ENCODE data around the gene MUC22.
"Not testable (repeated sequence)": the region's sequence is repeated elsewhere in the genome, so short reads cannot be mapped to it uniquely, and the experiment has no call there.

MUC22 gene

GRCh38 chr6:31000067-31000860, 10.0 kb upstream of the MUC22 start:
- DNase-seq = not testable (repeated sequence)

- DNase-seq = no peak
Observed at GRCh38 chr6:31001281-31001888, 8.9 kb upstream of the MUC22 start.

DNA sequence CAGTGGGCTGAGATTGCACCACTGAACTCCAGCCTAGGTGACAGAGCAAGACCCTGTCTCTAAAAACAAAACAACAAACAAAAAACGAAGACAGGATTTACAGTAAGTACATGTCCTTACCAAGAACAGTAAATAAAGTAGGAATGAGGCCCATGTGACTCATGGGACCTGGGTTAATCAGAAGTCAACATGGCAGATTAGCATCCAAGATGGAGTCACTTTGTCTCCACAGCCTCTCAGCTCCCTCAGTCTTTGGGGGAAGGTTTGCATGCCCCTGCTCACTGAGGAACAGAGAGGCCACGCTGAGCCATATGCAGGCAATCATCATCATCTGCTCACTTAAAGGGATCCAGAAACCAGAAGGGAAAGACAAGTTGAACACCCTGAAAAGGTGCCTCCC, 7.8 kb upstream of the MUC22 start:
- DNase-seq = no peak

GRCh38 chr6:31004794-31005193, 5.5 kb upstream of the MUC22 start:
- no peak for DNase-seq

GRCh38 chr6:31005249-31006020, 4.8 kb upstream of the MUC22 start:
- DNase-seq = no peak

DNA sequence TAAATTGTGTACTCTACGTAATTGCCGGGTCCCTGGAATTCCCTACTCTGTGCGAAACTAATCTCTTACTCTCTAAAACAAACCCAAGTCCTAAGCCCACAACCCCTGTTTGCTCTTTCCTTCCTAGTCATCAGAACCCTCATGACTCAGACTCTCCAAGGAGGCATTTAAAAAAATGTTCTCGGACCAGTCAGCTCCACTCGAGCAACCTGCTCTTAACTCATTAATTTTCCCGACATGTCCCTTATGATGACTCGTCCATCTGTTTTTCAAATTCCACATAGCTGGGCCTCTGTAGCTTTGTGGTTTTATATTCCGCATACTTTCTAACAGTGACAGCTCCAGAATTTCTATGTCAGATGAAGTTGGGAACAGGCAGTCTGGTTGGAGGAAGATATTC, 2.6 kb upstream of the MUC22 start:
- no peak for DNase-seq

DNA sequence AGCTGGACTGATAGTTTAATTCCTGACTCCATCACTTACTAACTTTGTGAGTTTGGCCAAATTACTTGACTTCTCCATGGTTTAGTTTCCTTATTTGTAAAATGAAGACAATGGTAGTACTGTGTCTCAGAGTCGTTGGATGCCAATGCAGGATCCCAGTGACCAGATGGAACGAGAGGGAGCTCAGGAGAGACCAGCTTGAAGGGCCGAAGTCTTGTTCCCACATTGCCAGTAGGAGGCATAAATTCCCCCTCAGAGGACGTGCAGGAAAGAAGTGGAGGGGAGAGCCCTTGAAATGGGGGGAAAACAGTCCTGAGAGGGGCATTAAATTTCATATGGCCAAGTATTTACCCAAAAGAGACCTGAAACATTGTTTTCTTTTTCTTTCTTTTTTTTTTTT, 2.1 kb upstream of the MUC22 start:
- DNase-seq = no peak

DNA sequence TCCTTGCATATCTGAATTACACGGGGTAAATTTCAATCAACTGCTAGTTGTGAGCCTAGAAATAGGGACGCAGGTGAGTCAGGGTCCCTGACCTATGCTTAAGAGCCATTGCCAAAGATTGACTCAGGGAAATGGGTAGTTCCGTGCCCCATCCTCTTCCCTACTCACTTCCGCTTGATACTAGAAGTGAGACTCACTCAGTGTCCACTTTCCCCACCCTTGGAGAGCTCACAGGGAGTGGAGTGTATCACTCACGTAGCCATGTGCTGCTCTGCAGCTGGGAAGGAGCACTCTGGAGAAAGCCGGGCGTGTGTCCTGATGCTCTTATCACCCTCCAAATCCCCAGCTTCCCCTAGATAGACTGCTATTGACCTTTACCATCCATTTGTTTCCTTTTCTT, 543 bp upstream of the MUC22 start:
- no peak for DNase-seq

DNA sequence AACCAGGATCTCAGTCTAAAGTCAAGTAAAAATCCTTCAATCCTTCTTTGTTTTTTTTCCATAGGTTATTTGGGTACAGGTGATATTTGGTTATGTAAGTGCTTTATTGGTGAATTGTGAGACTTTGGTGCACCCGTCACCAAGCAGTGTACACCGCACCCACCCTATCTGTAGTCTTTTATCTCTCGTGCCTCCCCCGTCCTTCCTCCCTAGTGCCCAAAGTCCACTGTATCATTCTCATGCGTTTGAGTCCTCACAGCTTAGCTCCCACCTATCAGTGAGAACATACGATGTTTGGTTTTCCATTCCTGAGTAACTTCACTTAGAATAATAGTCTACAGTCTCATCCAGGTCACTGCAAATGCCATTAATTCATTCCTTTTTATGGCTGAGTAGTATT, 879 bp downstream of the MUC22 start:
- DNase-seq = no peak

DNA sequence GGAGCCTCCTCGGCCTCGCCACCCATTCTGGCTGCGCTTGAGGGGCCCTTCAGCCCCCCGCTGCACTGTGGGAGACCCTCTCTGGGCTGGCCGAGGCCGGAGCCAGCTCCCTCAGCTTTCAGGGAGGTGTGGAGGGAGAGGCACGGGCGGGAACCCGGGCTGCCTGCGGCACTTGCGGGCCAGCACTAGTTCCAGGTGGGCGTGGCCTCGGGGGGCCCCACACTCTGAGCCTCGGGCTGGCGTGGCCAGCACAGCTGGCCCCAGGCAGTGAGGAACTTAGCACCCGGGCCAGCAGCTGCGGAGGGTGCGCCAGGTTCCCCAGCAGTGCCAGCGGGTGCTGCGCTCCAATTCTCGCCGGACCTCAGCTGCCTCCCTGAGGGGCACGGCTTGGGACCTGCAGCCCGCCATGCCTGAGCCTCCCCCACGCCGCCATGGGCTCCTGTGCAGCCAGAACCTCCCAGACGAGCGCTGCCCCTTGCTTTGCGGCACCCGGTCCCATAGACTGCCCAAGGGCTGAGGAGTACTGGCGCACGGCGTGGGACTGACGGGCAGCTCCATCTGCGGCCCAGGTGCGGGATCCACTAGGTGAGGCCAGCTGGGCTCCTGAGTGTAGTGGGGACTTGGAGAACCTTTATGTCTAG, 6.5 kb downstream of the MUC22 start:
- DNase-seq = no peak

DNA sequence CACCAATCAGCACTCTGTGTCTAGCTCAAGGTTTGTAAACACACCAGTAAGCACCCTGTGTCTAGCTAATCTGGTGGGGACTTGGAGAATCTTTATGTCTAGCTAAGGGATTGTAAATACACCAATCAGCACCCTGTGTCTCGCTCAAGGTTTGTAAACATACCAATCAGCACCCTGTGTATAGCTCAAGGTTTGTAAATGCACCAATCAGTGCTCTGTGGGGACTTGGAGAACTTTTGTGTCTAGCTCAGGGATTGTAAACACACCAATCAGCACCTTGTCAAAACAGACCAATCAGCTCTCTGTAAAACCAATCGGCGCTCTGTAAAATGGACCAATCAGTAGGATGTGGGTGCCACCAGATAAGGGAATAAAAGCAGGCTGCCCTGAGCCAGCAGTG, 7.2 kb downstream of the MUC22 start:
- DNase-seq = not testable (repeated sequence)

- DNase-seq = no peak
Observed at GRCh38 chr6:31020057-31020456, 9.8 kb downstream of the MUC22 start.

- DNase-seq = not testable (repeated sequence)
Observed at GRCh38 chr6:31020631-31021255, 10.5 kb downstream of the MUC22 start.

DNA sequence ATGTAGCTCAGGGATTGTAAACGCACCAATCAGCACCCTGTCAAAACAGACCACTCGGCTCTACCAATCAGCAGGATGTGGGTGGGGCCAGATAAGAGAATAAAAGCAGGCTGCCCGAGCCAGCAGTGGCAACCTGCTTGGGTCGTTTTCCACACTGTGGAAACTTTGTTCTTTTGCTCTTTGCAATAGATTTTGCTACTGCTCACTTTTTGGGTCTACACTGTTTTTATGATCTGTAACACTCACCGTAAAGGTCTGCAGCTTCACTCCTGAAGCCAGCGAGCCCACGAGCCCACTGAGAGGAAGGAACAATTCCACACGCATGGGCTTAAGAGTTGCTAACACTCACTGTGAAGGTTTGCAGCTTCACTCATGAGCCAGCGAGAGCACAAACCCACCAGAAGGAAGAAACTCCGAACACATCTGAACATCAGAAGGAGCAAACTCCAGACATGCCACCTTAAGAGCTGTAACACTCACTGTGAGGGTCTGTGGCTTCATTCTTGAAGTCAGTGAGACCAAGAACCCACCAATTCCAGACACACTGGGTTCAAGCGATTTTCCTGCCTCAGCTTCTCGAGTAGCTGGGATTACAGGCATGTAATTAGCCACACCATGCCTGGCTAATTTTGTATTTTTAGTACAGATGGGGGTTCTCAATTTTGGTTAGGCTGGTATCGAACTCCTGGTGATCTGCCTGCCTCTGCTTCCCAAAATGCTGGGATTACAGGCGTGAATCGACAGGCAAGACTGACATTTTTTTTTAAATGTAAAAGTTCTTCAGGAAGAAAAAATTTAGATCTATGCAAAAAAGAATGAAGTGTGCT, 11.6 kb downstream of the MUC22 start:
- not testable (repeated sequence) for DNase-seq

DNA sequence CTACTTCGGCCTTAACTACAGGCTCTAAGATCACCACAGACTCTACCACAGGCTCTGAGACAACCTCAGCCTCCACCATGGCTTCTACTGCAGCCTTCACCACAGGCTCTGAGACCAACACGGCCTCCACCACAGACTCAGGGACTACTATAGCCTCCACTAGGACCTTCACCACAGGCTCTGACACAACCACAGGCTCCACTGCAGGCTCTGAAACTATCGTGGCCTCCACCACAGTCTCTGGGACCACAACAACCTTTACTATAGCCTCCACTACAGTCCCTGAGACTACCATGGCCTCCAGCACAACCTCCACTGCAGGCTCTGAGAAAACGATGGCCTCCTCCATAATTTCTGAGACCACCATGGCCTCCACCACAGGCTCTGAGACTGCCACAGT, 15.3 kb downstream of the MUC22 start:
- DNase-seq = no peak

GRCh38 chr6:31031095-31031494, 20.8 kb downstream of the MUC22 start:
- no peak for DNase-seq

GRCh38 chr6:31033075-31033474, 22.8 kb downstream of the MUC22 start:
- DNase-seq = no peak

- DNase-seq = no peak
Observed at GRCh38 chr6:31035862-31036497, 25.7 kb downstream of the MUC22 start.

DNA sequence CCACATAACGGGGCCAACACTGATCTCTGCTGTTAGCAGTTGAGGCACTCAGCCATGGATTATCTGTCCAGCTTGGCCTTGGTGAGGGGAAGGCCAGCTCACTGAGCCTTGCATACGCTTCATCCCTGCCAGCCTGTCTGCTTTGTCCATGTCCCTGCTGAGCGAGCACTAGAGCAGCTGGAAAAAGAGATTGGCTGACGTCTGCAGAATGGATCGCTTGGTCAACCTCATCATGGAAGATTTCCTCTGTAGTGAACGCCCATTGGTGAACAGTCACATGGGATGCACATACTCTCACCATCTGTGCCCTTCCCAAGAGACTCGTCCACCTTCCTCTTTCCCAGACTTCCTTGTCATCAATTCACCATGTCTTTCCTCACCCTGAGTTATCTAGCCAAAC, 26.9 kb downstream of the MUC22 start:
- no peak for DNase-seq

- no peak for DNase-seq
Observed at GRCh38 chr6:31037682-31038081, 27.4 kb downstream of the MUC22 start.

DNA sequence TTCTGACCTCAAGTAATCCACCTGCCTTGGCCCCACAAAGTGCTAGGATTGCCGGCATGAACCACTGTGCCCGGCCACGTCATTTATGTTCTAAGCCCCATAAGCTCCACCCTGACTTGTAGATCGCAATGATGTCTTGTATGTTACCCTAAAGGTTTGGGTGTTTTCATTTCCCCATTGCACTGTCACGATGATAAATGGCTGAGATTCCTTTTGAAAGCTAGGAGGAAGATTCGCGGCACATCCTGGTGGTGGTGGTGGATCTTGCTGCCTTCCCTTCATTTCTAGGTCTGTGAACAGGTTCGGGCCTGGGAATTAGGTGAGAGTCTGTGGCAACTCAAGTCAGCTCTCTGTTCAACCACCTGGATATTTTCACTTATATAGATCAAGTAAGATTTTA, 28.3 kb downstream of the MUC22 start:
- DNase-seq = no peak

GRCh38 chr6:31040801-31041200, 30.5 kb downstream of the MUC22 start:
- no peak for DNase-seq
